K562 (cell line): ENCODE results near the gene PRSS56. TPM values are rescaled to one million over a fixed set of nuclear protein-coding genes. Genes with fewer than 3 reads are reported as not detected.
A peak's percentile ranks its signal among the peaks of the same experiment; 100 is the strongest.

Experiments
- ARID1B ChIP-seq: fragments of 450-650 bp; IDR thresholded peaks from 2 replicates; pipeline ENCODE4 v1.6.1; 2016; ENCODE audit warnings: antibody characterized with exemption, mild to moderate bottlenecking, inconsistent platforms
- BCLAF1 ChIP-seq, 2 experiments: fragments of 450-650 bp in 1 of 2; IDR thresholded peaks; 2 replicates each; pipeline ENCODE4 v1.6.1; 2011 to 2017; ENCODE audit warnings: low read depth in 2 of 2, antibody characterized with exemption in 1 of 2, borderline replicate concordance in 1 of 2, low read length in 1 of 2, mild to moderate bottlenecking in 1 of 2, mixed read lengths in 1 of 2; ENCODE audit not compliant: control insufficient read depth in 1 of 2
- BMI1 ChIP-seq: fragments of 150-350 bp; IDR thresholded peaks from 2 replicates; pipeline ENCODE4 v1.6.1; 2014; ENCODE audit warnings: low read length
- DDX20 ChIP-seq: fragments of 450-650 bp; IDR thresholded peaks from 2 replicates; pipeline ENCODE4 v1.6.1; 2016; ENCODE audit warnings: missing genetic modification characterization, low read depth, mild to moderate bottlenecking, missing compliant biosample characterization, moderate library complexity
- ELK1 ChIP-seq: sonication (generic); formaldehyde crosslinking; IDR thresholded peaks from 2 replicates; pipeline ENCODE4 v1.8.1; 2022; ENCODE audit warnings: missing genetic modification reagents
- GATA2 ChIP-seq: sonication (generic); formaldehyde crosslinking; IDR thresholded peaks from 2 replicates; pipeline ENCODE4 v1.4.0; 2020; ENCODE audit warnings: mild to moderate bottlenecking, missing genetic modification reagents
- ID3 ChIP-seq, 2 experiments: fragments of 250-450 bp in 1 of 2; fragments of 450-650 bp in 1 of 2; sonication (Bioruptor Pico) in 1 of 2; IDR thresholded peaks; 2 replicates each; pipeline versions ENCODE4 v1.6.1 to v1.8.0; 2016 to 2021; ENCODE audit warnings: mild to moderate bottlenecking in 2 of 2, moderate library complexity in 2 of 2, missing compliant biosample characterization in 1 of 2, missing genetic modification characterization in 1 of 2
- KAT2B ChIP-seq: IDR thresholded peaks from one replicate; pipeline ENCODE4 v1.6.1; 2012; ENCODE audit warnings: low read depth, mild to moderate bottlenecking, control low read depth, inconsistent platforms, low read length, moderate library complexity
- MIER1 ChIP-seq: fragments of 450-650 bp; IDR thresholded peaks from 2 replicates; pipeline ENCODE4 v1.6.1; 2016; ENCODE audit warnings: antibody characterized with exemption, mild to moderate bottlenecking, low read depth
- POLR2A ChIP-seq: fragments of 450-650 bp; conservative IDR thresholded peaks from 2 replicates; pipeline ENCODE4 v1.6.1; 2016
- PRPF4 ChIP-seq: fragments of 200-400 bp; formaldehyde crosslinking; IDR thresholded peaks from one replicate; pipeline ENCODE4 v1.6.1; 2017; ENCODE audit warnings: low read length, low read depth, mild to moderate bottlenecking; ENCODE audit not compliant: insufficient read depth, poor library complexity, severe bottlenecking
- PURB ChIP-seq: sonication (generic); formaldehyde crosslinking; IDR thresholded peaks from 2 replicates; pipeline ENCODE4 v1.9.0; 2021; ENCODE audit warnings: low read depth, mild to moderate bottlenecking, missing genetic modification reagents
- RBM25 ChIP-seq: fragments of 200-400 bp; formaldehyde crosslinking; IDR thresholded peaks from 2 replicates; pipeline ENCODE4 v1.6.1; 2018; ENCODE audit warnings: low read length, low read depth, moderate library complexity; ENCODE audit not compliant: severe bottlenecking
- SMAD2 ChIP-seq: fragments of 150-350 bp; IDR thresholded peaks from 2 replicates; pipeline ENCODE4 v1.6.1; 2014; ENCODE audit warnings: low read depth, mild to moderate bottlenecking, low read length
- TEAD1 ChIP-seq, 2 experiments: fragments of 450-650 bp in 1 of 2; sonication (generic) in 1 of 2; formaldehyde crosslinking; IDR thresholded peaks; 2 replicates each; pipeline versions ENCODE4 v1.4.0 to v1.8.0; 2020 to 2022; ENCODE audit warnings: mild to moderate bottlenecking in 2 of 2, missing genetic modification reagents in 1 of 2
- ZBED1 ChIP-seq: IDR thresholded peaks from 2 replicates; pipeline ENCODE4 v1.6.1; 2014
- ZNF507 ChIP-seq: conservative IDR thresholded peaks from 2 replicates; pipeline ENCODE4 v1.6.1; 2017; ENCODE audit warnings: missing genetic modification characterization, missing compliant biosample characterization
- ZNF655 ChIP-seq: fragments of 250-450 bp; sonication (Bioruptor Pico); IDR thresholded peaks from 2 replicates; pipeline ENCODE4 v1.5.0; 2021
- ZNF699 ChIP-seq: fragments of 250-450 bp; sonication (Bioruptor Pico); IDR thresholded peaks from 2 replicates; pipeline ENCODE4 v1.8.0; 2021; ENCODE audit warnings: mild to moderate bottlenecking, moderate library complexity; ENCODE audit not compliant: insufficient replicate concordance
- ZNF707 ChIP-seq: fragments of 250-450 bp; sonication (Bioruptor Pico); conservative IDR thresholded peaks from 2 replicates; pipeline ENCODE4 v1.8.0; 2022; ENCODE audit warnings: inconsistent platforms, mild to moderate bottlenecking, moderate library complexity
- ZNF830 ChIP-seq: fragments of 250-450 bp; sonication (Bioruptor Pico); IDR thresholded peaks from 2 replicates; pipeline ENCODE4 v1.5.0; 2021; ENCODE audit warnings: mild to moderate bottlenecking
- polyA plus RNA-seq, 8 experiments: library from polyadenylated mRNA; depleted of rRNA in 4 of 8; stranded (reverse) in 5 of 8; unstranded in 3 of 8; fragments of >200 nt; fragmentation: Nextera tagmentation in 2 of 8; fragmentation: Illumina TruSeq in 1 of 8; extraction: Ambion mirVana in 2 of 8; extraction: Trizol in 1 of 8; gene quantifications; 2 replicates each; pipeline versions ENCODE4 v1.2.1 to v1.2.3, GENCODE V29; 2011 to 2014; ENCODE audit warnings: inconsistent platforms in 1 of 8, missing spikeins in 1 of 8
- total RNA-seq, 7 experiments: library from RNA; depleted of rRNA in 6 of 7; stranded (reverse); fragments of >200 nt in 6 of 7; fragmentation: Illumina TruSeq in 2 of 7; extraction: Trizol in 2 of 7; gene quantifications; 2 replicates each; pipeline versions ENCODE4 v1.2.1 to v1.2.3, GENCODE V29; 2011 to 2021; ENCODE audit warnings: low replicate concordance in 1 of 7

Gene PRSS56
- total and polyA plus RNA-seq, 9 of the 15 experiments (the other 6 are each of a cell fraction or from before 2014, with no cell fraction given), result not detected

GRCh38 chr2:232550354-232551249 is 30.4 kb downstream of the PRSS56 start, which contains the start of the genes EIF4E2 and TIGD1 (continued):
- TF ChIP-seq PURB (no peak), ZNF655 (no peak), BMI1 (no peak), SMAD2 (no peak), ZNF830 (CRISPR knock-in tag) (no peak), RBM25 (peak; percentile 78), ZNF707 (CRISPR knock-in tag) (no peak), DDX20 (no peak), POLR2A (peak; percentile 89), KAT2B (no peak), MIER1 (no peak), BCLAF1 (IDR thresholded peaks at IDR 0.05; ENCODE audit: borderline replicate concordance in 1 of 2, control insufficient read depth in 1 of 2, low read depth in 2 of 2, low read length in 1 of 2) (peak in 1 of 2 experiments; percentile 97; a peak in 2 of 4 replicates), PRPF4 (peak; percentile 64), ZNF699 (CRISPR knock-in tag) (no peak), ARID1B (no peak), ZBED1 (no peak), ELK1 (CRISPR knock-in tag) (no peak), TEAD1 (CRISPR knock-in tag; IDR thresholded peaks at IDR 0.05) (no peak; a peak in 1 of 4 replicates), GATA2 (CRISPR knock-in tag) (no peak), ZNF507 (tag) (no peak), ID3 (CRISPR knock-in tag; IDR thresholded peaks at IDR 0.05) (no peak), ID3 (tag; IDR thresholded peaks at IDR 0.05) (peak; percentile 41; the same call in 1 of the 2 replicates)
